Activated CD4-positive, alpha-beta T cell treated with anti-CD3 and anti-CD28 coated beads, Interleukin-2, amount 10 ng/mL, durations not matched to agents 24 days and 14 days (primary cell): ENCODE data around the gene RSAD1. TPM values are rescaled to one million over a fixed set of nuclear protein-coding genes. Genes with fewer than 3 reads are reported as not detected.

ENCODE experiments used
- DNase-seq: peaks from one replicate; pipeline ENCODE4 v3.0.0; 2022
- H3K27ac Mint-ChIP-seq: one replicate; pipeline ENCODE4 v1.8.0; 2022; ENCODE audit warnings: mild to moderate bottlenecking, mixed read lengths
- H3K27me3 Mint-ChIP-seq: one replicate; pipeline ENCODE4 v1.8.0; 2022; ENCODE audit warnings: mixed read lengths
- H3K36me3 Mint-ChIP-seq: one replicate; pipeline ENCODE4 v1.8.0; 2022; ENCODE audit warnings: low read depth, mild to moderate bottlenecking, mixed read lengths
- H3K4me1 Mint-ChIP-seq: one replicate; pipeline ENCODE4 v1.8.0; 2021; ENCODE audit warnings: mixed read lengths
- H3K4me3 Mint-ChIP-seq: one replicate; pipeline ENCODE4 v1.8.0; 2022; ENCODE audit warnings: mild to moderate bottlenecking, moderate library complexity, mixed read lengths
- H3K9me3 Mint-ChIP-seq: one replicate; pipeline ENCODE4 v1.8.0; 2021; ENCODE audit warnings: mixed read lengths
- intact Hi-C: fragments of 100-400 bp; cut with micrococcal nuclease; formaldehyde crosslinking; loops from one replicate; pipeline ENCODE4 v1.15.1; 2023
- total RNA-seq: library from RNA; stranded (reverse); gene quantifications from 2 replicates; pipeline ENCODE4 v1.2.3, GENCODE V29; 2022

Gene RSAD1
- total RNA-seq, 1 donor from 2014 or later = 53.6 TPM

DNA sequence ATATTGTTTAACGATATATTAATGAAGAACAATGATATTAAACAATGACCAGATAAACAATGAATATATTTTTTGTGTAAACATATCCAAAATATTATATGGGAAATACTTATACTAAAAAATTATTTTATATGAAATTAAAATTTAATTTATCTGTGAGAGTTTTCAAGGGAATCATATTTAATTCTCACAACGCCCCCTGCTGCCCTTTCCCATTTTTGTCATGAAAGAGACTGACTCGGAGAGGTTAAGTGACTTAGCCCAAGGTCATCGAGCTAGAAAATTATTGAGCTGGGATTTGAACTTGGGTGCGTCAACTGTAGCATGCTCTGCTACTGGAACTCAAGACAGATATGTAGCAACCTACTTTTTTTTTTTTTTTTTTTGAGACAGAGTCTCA lies 22.4 kb downstream of the RSAD1 start:
- H3K4me1 Mint-ChIP-seq = peaks cover 21% of the 10 kb centered on the region
- no peak overlapping the region for H3K27ac Mint-ChIP-seq
- peaks cover 6% of the 10 kb centered on the region for H3K27me3 Mint-ChIP-seq
- no peaks in the 10 kb centered on the region for H3K36me3 Mint-ChIP-seq
- DNase-seq = peak; percentile 75
- no peak overlapping the region for H3K4me3 Mint-ChIP-seq
- no peaks in the 10 kb centered on the region for H3K9me3 Mint-ChIP-seq
- intact Hi-C loops = no loop called here

- Mint-ChIP-seq H3K4me3 (no peak overlapping the region), H3K27me3 (peaks cover 6% of the 10 kb centered on the region), H3K4me1 (peaks cover 21% of the 10 kb centered on the region), H3K9me3 (no peaks in the 10 kb centered on the region), H3K27ac (no peak overlapping the region), H3K36me3 (no peaks in the 10 kb centered on the region)
- DNase-seq = no peak
- intact Hi-C loops = no loop called here
These were observed 23.8 kb downstream of the RSAD1 start for GRCh38 chr17:50502301-50502990.

DNA sequence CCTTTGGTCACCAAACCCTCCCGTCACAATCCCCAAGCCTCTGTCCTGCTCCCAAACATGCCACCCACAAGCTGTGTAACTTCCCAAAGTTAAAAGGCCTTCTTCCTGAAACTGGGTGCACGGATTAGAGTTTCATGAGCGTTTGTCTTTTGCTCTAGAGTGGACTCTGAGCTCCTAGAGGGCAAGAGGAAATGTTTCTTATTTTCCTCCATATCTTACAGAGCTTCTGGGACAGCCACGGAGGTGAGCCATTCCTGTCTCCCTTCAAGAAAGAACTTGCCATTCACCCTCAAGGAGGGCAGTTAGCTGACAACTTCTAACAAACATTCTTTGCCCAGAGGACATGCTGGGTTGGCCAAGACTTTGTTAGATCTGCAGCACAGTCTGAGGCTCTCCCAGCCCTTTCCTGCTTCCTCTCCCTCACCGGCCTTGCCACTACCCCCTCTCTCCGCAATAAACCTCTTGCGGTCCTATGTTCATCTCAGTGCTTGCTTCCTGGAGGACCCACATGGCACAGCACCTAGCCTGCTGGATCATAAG lies 27.0 kb downstream of the RSAD1 start:
- Mint-ChIP-seq H3K27me3 (peaks cover 2% of the 10 kb centered on the region), H3K4me3 (no peak overlapping the region), H3K4me1 (peaks cover 40% of the 10 kb centered on the region), H3K9me3 (no peaks in the 10 kb centered on the region), H3K27ac (peak overlapping the region; percentile 25), H3K36me3 (no peaks in the 10 kb centered on the region)
- intact Hi-C loops = no loop called here
- no peak for DNase-seq

DNA sequence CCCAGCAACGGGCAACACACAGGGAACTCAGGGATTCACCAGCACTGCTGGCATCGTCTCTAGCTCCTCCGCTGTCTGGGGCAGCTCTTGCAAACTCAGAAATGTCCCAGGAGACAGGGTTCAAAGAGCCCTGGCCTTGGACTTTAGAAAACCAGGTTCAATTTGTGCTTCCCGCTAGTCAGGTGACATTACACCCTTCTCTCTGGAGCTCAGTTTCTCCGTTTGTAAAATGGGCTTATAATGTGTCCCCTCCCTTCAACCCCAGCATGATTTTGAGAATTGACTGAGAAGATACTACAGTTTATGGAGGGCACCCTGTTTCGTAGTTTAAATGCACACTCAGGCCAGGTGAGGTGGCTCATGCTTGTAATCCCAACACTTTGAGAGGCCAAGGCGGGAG lies 27.6 kb downstream of the RSAD1 start:
- Mint-ChIP-seq H3K9me3 (no peaks in the 10 kb centered on the region), H3K36me3 (no peaks in the 10 kb centered on the region), H3K27me3 (peaks cover 2% of the 10 kb centered on the region), H3K4me3 (no peak overlapping the region), H3K27ac (peak overlapping the region; percentile 20), H3K4me1 (peaks cover 46% of the 10 kb centered on the region)
- intact Hi-C loops = no loop called here
- no peak for DNase-seq

DNA sequence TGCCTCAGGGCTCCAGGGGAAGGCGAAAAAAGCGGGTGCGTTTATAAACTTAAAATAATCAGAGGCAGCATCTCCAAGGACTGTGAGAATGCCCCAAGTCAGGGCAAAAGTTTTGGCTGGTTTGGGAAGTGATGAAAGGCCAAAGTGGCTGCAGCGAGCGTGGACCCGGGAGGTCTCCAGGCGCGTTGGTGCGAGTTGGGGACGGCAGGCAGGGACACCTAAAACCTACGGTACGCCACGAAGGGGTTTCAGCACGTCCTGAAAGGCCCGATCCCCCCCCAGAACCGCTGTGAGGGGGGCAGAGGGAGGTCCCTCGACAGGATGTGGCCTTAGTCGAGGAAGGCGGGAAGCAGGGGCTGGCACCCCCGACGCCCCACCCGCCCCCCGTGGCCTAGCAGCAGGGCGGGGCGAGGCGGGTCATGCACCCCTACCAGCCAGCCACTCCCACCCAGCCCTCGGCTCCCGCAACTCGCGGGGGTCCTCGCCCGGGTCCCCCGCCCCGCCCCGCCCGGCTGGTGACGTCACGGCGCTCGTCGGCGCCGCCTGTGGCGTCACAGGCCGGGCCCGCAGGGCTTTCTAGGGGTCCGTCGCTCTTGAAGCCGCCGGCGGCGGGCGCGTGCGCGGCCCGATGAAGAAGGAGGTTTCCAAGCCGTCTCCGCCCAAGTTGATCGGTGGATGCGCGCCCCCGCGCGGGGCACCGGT lies 29.4 kb downstream of the RSAD1 start, which contains the start of gene MYCBPAP:
TSS of gene MYCBPAP (plus strand) at position 569 of the 702 bp plus-strand sequence. CDS start 236 bp downstream, outside the sequence.
- Mint-ChIP-seq H3K4me1 (peaks cover 55% of the 10 kb centered on the region), H3K9me3 (no peaks in the 10 kb centered on the region), H3K36me3 (no peaks in the 10 kb centered on the region), H3K27ac (peak within 1 kb of the TSS; percentile 91), H3K4me3 (peak within 1 kb of the TSS; percentile 94), H3K27me3 (no peaks in the 10 kb centered on the region)
- peak; percentile 95 for DNase-seq
- intact Hi-C loops = loop anchor here (2.0 kb wide), 1 partner anchor 29 kb away; the partner anchor contains the start of gene RSAD1

GRCh38 chr17:50508573-50509460 lies 30.2 kb downstream of the RSAD1 start:
- intact Hi-C loops = loop anchor here (2.0 kb wide), 1 partner anchor 30 kb away; the partner anchor contains the start of gene RSAD1
- H3K27ac Mint-ChIP-seq = peak overlapping the region; percentile 91
- H3K4me3 Mint-ChIP-seq = peak overlapping the region; percentile 94
- H3K36me3 Mint-ChIP-seq = no peaks in the 10 kb centered on the region
- H3K9me3 Mint-ChIP-seq = no peaks in the 10 kb centered on the region
- H3K27me3 Mint-ChIP-seq = no peaks in the 10 kb centered on the region
- no peak for DNase-seq
- H3K4me1 Mint-ChIP-seq = peaks cover 52% of the 10 kb centered on the region

DNA sequence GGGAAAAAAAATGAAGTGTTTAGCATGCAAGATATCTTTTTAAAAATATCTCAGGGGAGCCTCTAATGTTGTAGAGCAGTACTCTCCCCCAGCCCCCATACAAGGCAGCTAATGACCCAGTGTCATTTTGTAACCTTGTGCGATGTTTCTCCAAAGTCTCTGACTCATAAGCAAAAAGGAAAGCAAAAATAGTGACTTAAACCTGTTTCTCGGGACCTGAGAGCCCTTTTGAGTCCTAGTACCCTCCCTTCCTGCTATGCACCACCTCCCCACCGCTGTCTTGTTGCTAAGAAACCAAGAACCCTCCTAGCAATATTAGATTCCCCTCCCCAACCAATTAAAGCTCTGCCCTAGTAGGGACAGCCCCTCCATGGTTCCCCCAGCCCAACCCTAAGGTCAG lies 32.4 kb downstream of the RSAD1 start:
- H3K4me1 Mint-ChIP-seq = peaks cover 34% of the 10 kb centered on the region
- no peaks in the 10 kb centered on the region for H3K36me3 Mint-ChIP-seq
- peak; percentile 91 for DNase-seq
- no peaks in the 10 kb centered on the region for H3K27me3 Mint-ChIP-seq
- peak overlapping the region; percentile 46 for H3K4me3 Mint-ChIP-seq
- H3K27ac Mint-ChIP-seq = peak overlapping the region; percentile 87
- H3K9me3 Mint-ChIP-seq = no peaks in the 10 kb centered on the region
- intact Hi-C loops = loop anchor here (2.0 kb wide), 1 partner anchor 32 kb away; no protein-coding TSS in a partner anchor

DNA sequence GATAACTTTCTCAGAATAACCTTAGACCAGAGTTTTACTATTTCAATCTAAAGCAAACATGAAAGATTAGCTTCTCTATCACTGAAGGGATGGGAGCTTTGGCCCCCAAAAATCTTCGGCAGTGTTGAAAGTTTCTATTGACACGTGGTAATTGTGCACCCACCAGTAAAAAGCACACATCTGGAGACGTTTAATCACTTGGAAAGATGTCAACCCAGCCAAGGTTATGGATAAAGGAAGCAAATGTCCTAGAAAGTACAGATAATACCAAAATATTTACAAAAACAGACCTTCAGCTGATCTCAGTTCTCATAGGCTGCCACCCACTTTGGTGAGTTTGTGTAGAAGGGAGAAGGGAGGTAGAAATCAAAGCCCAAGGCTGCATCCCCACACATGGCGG lies 34.8 kb downstream of the RSAD1 start:
- no peaks in the 10 kb centered on the region for H3K27me3 Mint-ChIP-seq

DNA sequence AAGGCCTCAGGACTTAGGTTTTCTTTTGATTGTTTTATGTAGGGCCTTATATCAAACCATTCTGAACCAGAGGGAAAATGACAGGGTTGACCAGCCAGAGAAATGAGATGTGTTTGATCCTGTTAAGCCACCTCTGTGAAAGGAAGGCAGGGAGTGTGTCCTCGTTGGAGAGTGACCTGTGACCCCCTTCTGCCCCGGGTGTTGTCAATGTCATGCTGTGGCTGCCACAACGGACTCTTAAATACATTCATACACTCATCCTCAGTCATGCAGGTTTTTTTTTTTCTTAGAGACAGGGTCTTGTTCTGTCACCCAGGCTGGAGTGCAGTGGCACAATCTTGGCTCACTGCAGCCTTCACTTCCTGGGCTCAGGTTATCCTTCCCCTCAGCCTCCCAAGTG lies 35.7 kb downstream of the RSAD1 start:
- DNase-seq = no peak
- Mint-ChIP-seq H3K36me3 (no peaks in the 10 kb centered on the region), H3K27me3 (no peaks in the 10 kb centered on the region), H3K27ac (no peak overlapping the region), H3K4me3 (no peak overlapping the region), H3K9me3 (no peaks in the 10 kb centered on the region), H3K4me1 (peaks cover 27% of the 10 kb centered on the region)
- intact Hi-C loops = no loop called here

More for the DNA sequence above, 34.8 kb downstream of the RSAD1 start:
- Mint-ChIP-seq H3K4me3 (no peak overlapping the region), H3K27ac (no peak overlapping the region), H3K9me3 (no peaks in the 10 kb centered on the region), H3K36me3 (no peaks in the 10 kb centered on the region), H3K4me1 (peaks cover 35% of the 10 kb centered on the region)
- intact Hi-C loops = no loop called here
- no peak for DNase-seq

GRCh38 chr17:50514936-50515702 lies 36.5 kb downstream of the RSAD1 start:
- Mint-ChIP-seq H3K9me3 (no peaks in the 10 kb centered on the region), H3K27me3 (no peaks in the 10 kb centered on the region), H3K4me3 (no peak overlapping the region), H3K27ac (no peak overlapping the region), H3K4me1 (peaks cover 22% of the 10 kb centered on the region), H3K36me3 (no peaks in the 10 kb centered on the region)
- intact Hi-C loops = no loop called here
- no peak for DNase-seq

DNA sequence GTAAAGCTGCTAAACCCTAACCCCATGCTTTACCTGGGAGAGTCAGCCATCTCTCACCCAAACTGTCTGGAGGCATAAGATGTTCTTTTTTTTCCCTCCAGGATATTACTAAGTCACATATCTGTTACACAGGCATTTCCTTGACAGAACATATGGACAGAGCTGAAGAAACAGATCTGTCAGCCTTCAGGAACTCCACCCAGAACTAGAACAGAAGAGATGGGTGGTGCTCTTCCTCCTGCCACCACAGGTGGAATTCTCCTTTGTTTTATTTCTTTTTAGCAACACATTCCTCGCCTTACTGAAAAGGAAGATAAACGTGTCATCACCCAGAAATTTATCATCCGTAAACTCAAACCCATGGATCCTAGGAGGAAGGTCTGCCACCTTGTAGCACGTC lies 38.4 kb downstream of the RSAD1 start:
- no peaks in the 10 kb centered on the region for H3K36me3 Mint-ChIP-seq
- intact Hi-C loops = no loop called here
- no peak overlapping the region for H3K4me3 Mint-ChIP-seq
- H3K27me3 Mint-ChIP-seq = no peaks in the 10 kb centered on the region
- peaks cover 11% of the 10 kb centered on the region for H3K4me1 Mint-ChIP-seq
- no peak for DNase-seq
- no peak overlapping the region for H3K27ac Mint-ChIP-seq
- no peaks in the 10 kb centered on the region for H3K9me3 Mint-ChIP-seq

- intact Hi-C loops = no loop called here
- H3K27me3 Mint-ChIP-seq = no peaks in the 10 kb centered on the region
- no peak for DNase-seq
- no peaks in the 10 kb centered on the region for H3K9me3 Mint-ChIP-seq
- peaks cover 7% of the 10 kb centered on the region for H3K4me1 Mint-ChIP-seq
- H3K36me3 Mint-ChIP-seq = no peaks in the 10 kb centered on the region
- H3K27ac Mint-ChIP-seq = no peak overlapping the region
- no peak overlapping the region for H3K4me3 Mint-ChIP-seq
These were observed 39.1 kb downstream of the RSAD1 start for GRCh38 chr17:50517504-50518383.
